Measurements from ENCODE around the gene TDG. TPM values are rescaled to one million over a fixed set of nuclear protein-coding genes. Genes with fewer than 3 reads are reported as not detected.

Gene TDG
- 40.1 and 43.6 TPM in 2 replicates for total RNA-seq (ENCODE audit: low replicate concordance)
- long read RNA-seq, transcript TDG-202 (10 exons, 3,251 nt): major isoform, 29 of 56 reads
- long read RNA-seq, partial matches to known transcripts: 4 of 56 reads
- long read RNA-seq, other reads (novel, unspliced or antisense): 15 of 56 reads

DNA sequence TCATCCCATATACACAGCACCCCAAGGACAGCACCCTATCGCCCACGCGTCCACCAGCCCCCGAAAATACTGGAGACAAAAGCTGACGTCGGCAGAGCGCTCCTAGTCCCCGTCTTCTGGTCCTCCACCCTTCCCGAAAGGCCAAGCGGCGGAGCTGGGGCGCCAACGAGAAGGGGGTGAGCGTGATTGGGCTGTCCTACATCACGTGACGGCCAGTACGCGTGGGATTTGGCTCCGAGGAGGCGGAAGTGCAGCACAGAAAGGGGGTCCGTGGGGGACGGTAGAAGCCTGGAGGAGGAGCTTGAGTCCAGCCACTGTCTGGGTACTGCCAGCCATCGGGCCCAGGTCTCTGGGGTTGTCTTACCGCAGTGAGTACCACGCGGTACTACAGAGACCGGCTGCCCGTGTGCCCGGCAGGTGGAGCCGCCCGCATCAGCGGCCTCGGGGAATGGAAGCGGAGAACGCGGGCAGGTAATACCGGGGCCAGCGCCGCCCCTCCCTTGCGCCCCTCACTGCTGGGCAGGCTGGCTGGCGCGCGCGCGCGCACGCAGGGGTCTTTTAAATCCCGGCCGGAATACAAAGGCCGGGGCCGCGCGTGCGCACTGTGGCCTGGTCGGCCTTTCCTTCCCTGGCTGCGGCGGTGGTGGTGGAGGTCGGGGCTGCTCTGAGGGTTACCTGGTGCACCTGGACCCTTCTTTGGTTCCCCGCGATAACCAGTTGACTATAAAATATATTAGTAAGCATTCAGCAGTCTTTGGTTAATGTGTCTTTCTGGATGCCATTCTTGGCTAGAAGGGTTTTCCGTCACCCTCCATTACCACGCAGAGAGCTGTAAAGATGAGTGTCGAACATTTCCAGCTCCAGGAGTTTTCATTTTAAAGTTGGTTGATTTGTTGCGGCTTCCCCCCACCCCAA, at the start of gene TDG:
Gene TDG (plus strand): TSS at position 283 of the 915 bp plus-strand sequence. CDS start 166 bp downstream, at position 449.
- DNase-seq (ENCODE audit: extremely low spot score, unreplicated experiment): peak; percentile 97
- H3K4me1 Mint-ChIP-seq (ENCODE audit: unreplicated experiment): peaks cover 25% of the 10 kb centered on the region
- H3K9me3 Mint-ChIP-seq: no peaks in the 10 kb centered on the region
- peak within 1 kb of the TSS; percentile 99 for H3K27ac Mint-ChIP-seq
- H3K27me3 Mint-ChIP-seq: no peaks in the 10 kb centered on the region
- H3K36me3 Mint-ChIP-seq: peaks cover 18% of the 10 kb centered on the region
- TF ChIP-seq, protein P1, sequence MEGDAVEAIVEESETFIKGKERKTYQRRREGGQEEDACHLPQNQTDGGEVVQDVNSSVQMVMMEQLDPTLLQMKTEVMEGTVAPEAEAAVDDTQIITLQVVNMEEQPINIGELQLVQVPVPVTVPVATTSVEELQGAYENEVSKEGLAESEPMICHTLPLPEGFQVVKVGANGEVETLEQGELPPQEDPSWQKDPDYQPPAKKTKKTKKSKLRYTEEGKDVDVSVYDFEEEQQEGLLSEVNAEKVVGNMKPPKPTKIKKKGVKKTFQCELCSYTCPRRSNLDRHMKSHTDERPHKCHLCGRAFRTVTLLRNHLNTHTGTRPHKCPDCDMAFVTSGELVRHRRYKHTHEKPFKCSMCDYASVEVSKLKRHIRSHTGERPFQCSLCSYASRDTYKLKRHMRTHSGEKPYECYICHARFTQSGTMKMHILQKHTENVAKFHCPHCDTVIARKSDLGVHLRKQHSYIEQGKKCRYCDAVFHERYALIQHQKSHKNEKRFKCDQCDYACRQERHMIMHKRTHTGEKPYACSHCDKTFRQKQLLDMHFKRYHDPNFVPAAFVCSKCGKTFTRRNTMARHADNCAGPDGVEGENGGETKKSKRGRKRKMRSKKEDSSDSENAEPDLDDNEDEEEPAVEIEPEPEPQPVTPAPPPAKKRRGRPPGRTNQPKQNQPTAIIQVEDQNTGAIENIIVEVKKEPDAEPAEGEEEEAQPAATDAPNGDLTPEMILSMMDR (conservative IDR thresholded peaks at IDR 0.05): no peak
- H3K4me3 Mint-ChIP-seq: peak within 1 kb of the TSS; percentile 99

DNA sequence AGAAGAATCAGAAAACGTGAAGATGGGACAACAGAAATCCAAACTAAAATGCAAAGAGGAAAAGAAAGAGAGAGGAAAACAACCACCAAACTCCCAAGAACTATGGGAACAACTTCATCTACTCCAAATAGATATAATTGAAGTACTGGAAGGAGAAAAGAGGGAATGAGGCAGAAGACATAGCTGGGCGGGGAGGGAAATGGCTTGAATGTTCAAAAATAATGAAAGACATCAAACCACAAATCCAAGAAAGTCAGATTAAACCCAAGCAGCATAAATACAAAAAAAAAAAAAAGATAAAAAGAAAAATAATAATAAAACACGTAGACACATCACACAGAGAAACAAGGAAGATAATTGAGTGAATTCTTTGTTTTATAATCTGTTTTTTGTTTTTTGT, 47.8 kb upstream of the TDG start:
- Mint-ChIP-seq H3K4me3 (no peak overlapping the region), H3K36me3 (no peaks in the 10 kb centered on the region), H3K9me3 (no peaks in the 10 kb centered on the region), H3K27me3 (no peaks in the 10 kb centered on the region), H3K27ac (no peak overlapping the region), H3K4me1 (ENCODE audit: unreplicated experiment) (no peaks in the 10 kb centered on the region)
- TF ChIP-seq, protein P1 (conservative IDR thresholded peaks at IDR 0.05): no peak
- DNase-seq (ENCODE audit: extremely low spot score, unreplicated experiment): no peak

DNA sequence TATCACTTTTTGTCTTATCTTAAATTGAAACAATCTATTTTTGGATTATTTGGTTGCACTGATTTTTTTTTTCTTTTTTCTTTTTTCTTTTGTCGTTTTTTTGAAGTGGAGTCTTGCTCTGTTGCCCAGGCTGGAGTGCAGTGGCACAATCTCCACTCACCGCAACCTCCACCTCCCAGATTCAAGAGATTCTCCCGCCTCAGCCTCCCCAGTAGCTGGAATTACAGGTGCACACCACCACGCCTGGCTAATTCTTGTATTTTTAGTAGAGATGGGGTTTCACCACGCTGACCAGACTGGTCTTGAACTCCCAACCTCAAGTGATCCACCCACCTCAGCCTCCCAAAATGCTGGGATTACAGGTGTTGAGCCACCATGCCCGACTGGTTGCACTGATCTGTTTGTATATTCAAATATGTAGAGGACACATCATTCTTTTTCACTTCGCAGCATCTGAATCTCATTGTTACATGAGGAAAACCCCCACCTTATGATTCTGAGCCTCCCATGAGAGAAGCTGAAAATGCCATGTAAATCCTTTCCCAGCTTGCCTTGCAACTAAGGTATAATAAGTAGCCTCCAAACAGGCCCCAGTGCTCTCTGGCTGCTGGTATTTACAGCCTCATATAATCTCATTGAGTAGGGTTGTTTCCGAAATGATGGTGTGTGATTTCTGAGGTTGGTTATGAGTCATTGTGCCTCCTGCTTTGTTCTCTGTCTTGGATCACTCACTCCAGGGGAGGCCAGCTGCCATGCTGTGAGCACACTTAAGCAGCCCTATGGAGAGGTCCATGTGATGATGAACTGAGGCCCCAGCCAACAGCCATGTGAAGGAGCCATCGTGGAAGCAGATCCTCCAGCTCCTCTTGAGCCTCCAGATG, 40.7 kb upstream of the TDG start:
- no peak for DNase-seq (ENCODE audit: extremely low spot score, unreplicated experiment)
- H3K9me3 Mint-ChIP-seq: no peaks in the 10 kb centered on the region
- H3K27me3 Mint-ChIP-seq: peaks cover under 1% of the 10 kb centered on the region
- H3K4me1 Mint-ChIP-seq (ENCODE audit: unreplicated experiment): no peaks in the 10 kb centered on the region
- TF ChIP-seq, protein P1 (conservative IDR thresholded peaks at IDR 0.05): no peak
- peak overlapping the region; percentile 41 for H3K27ac Mint-ChIP-seq
- H3K4me3 Mint-ChIP-seq: no peak overlapping the region
- no peaks in the 10 kb centered on the region for H3K36me3 Mint-ChIP-seq

DNA sequence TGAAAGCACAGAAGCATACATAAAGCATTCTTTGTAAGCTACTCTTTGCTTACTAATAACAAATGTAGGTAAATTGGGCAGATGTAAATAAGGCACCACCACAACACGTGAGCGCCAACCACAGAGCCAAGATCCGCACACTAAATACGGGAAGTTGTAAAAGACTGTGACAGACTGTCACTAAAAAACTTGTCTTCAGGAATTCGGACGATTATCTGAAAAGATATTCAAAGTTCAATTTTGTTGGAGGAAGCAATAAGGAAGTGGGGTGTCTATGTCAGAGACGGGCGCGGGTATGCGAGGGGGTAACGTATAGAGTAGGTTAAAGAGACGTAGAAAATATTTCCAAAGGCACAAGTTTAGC, 37.0 kb upstream of the TDG start:
- Mint-ChIP-seq H3K9me3 (no peaks in the 10 kb centered on the region), H3K4me1 (ENCODE audit: unreplicated experiment) (peaks cover 15% of the 10 kb centered on the region), H3K4me3 (peak overlapping the region; percentile 94), H3K27ac (peak overlapping the region; percentile 99), H3K36me3 (peaks cover 20% of the 10 kb centered on the region), H3K27me3 (peaks cover 3% of the 10 kb centered on the region)
- TF ChIP-seq, protein P1 (conservative IDR thresholded peaks at IDR 0.05): no peak
- DNase-seq (ENCODE audit: extremely low spot score, unreplicated experiment): no peak

DNA sequence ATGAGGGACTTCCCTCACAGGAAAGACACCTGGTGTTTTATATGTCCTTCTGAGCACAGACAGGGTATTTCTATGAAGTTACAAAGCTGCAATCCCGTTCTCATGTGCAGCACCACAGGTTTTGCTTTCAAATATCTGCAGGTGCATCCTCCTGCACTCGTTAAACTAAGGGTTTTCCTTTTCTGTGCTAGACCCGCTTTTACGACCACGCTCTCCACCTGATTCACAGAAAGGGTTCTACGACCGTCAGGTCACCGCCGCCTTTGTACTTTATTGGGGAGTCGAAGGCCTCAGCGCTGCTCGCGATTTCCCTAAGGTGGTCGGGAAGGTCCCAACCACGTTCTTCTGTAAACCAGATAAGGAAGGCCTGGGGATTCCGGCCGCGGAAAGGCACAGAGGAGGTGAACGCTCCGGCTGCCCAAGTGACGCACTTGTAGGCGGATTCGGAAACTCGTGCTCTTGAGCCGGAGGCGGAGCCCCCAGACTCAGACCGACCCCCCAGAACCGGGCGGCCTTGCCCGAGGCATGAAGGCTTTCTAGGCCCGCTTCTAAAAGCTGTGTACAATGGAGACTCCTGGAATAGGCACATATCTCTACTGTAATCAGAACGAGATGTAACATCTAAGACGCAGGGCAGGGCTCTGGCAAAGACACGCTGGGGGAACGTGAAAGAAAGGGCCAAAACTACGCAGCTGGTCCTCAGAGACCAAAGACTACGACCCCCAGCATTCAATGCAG, 36.5 kb upstream of the TDG start:
- TF ChIP-seq, protein P1 (conservative IDR thresholded peaks at IDR 0.05): no peak
- DNase-seq (ENCODE audit: extremely low spot score, unreplicated experiment): peak; percentile 79
- H3K27ac Mint-ChIP-seq: peak overlapping the region; percentile 99
- no peaks in the 10 kb centered on the region for H3K9me3 Mint-ChIP-seq
- peaks cover 3% of the 10 kb centered on the region for H3K27me3 Mint-ChIP-seq
- peak overlapping the region; percentile 94 for H3K4me3 Mint-ChIP-seq
- peaks cover 17% of the 10 kb centered on the region for H3K4me1 Mint-ChIP-seq (ENCODE audit: unreplicated experiment)
- peaks cover 23% of the 10 kb centered on the region for H3K36me3 Mint-ChIP-seq

Data from type B pancreatic cell (in vitro differentiated cells).